ENCODE data around the gene CAMK1. TPM values are rescaled to one million over a fixed set of nuclear protein-coding genes. Genes with fewer than 3 reads are reported as not detected.

The CAMK1 gene
- total and polyA plus RNA-seq, 12 donors: 6.2 to 27.1 (median 9.4) TPM

DNA sequence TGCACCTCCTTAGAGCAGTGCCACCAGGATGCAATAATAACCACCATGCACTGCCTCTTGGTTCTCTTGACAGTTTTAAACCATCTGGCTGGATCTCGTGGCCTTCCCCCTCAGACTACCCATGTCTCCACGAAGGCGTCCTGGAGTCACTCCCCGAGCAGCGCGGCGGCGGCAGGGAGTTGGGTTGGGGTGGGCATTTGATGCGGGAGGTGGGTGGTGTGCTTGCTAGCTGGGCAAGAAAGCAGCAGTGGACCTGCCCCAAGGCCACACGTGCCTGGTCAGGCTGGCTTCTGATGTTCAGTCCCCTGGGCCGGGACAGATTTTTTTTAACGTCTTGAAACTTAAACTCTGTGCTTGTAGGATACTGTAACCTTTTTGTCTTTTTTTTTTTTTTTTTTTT, 36.4 kb upstream of the CAMK1 start:
- 90 to 91% methylated on average over 12 of the region's 12 CpGs for WGBS, 2 donors
- Histone ChIP-seq H3K27ac (no peak overlapping the region), H3K9me3 (no peaks in the 10 kb centered on the region), H3K4me3 (no peak overlapping the region), H3K36me3 (peaks cover 0 to 71% (median 45%) of the 10 kb centered on the region in 9 donors), H3K4me1 (peaks cover 6 to 26% (median 18%) of the 10 kb centered on the region in 9 donors), H3K27me3 (no peaks in the 10 kb centered on the region)
- no peak for DNase-seq
- intact Hi-C loops (cut with DNase I): no loop called here
- ATAC-seq: no peak
- TF ChIP-seq, protein P1, sequence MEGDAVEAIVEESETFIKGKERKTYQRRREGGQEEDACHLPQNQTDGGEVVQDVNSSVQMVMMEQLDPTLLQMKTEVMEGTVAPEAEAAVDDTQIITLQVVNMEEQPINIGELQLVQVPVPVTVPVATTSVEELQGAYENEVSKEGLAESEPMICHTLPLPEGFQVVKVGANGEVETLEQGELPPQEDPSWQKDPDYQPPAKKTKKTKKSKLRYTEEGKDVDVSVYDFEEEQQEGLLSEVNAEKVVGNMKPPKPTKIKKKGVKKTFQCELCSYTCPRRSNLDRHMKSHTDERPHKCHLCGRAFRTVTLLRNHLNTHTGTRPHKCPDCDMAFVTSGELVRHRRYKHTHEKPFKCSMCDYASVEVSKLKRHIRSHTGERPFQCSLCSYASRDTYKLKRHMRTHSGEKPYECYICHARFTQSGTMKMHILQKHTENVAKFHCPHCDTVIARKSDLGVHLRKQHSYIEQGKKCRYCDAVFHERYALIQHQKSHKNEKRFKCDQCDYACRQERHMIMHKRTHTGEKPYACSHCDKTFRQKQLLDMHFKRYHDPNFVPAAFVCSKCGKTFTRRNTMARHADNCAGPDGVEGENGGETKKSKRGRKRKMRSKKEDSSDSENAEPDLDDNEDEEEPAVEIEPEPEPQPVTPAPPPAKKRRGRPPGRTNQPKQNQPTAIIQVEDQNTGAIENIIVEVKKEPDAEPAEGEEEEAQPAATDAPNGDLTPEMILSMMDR (IDR thresholded peaks at IDR 0.05): no peak

DNA sequence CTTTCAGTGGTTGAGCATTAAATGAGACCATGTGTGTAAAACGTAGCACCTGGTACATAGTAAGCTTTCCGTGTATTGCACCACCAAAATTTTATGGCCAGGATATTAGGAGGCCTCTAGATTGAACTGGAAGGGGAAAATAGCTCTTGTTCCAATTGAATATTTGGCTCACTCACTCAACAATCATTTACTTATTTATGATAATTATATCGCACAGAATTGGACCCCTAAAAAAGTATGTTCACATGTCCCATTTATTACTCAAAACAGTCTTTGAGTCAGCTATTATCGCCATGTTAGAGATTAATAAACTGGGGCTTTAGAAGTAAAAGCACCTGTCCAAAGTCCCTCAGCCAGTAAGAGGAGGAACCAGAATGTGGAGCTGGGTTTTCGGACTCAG, 35.2 kb upstream of the CAMK1 start:
- no peaks in the 10 kb centered on the region for H3K9me3 ChIP-seq
- DNase-seq (no peak), ATAC-seq (no peak)
- H3K27me3 ChIP-seq: no peaks in the 10 kb centered on the region
- TF ChIP-seq, protein P1 (IDR thresholded peaks at IDR 0.05): no peak
- H3K4me1 ChIP-seq: peaks cover 0 to 17% (median 8%) of the 10 kb centered on the region in 9 donors
- peaks cover 5 to 83% (median 56%) of the 10 kb centered on the region in 9 donors for H3K36me3 ChIP-seq
- WGBS, 2 donors: 92 to 93% methylated on average over 5 of the region's 5 CpGs
- intact Hi-C loops (cut with DNase I): no loop called here
- no peak overlapping the region for H3K27ac ChIP-seq
- no peak overlapping the region for H3K4me3 ChIP-seq

DNA sequence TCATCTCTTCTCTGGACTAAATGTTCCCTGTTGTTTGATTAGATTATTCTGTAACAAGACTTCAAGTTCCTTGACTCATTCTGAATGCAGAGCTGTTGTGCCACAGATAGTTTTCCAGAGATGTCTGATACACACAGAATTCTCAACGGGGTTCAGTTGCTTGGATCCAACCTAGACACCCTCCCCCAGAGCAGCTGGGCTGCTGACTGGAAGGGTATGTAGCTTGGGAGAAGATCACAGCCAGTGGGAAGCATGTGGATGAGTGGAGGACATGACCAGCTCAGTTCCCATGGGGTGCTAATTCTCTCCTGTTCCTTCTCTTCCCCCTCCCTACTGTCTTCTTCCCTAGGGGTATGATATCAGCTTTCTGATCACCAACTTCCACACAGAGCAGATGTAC, 33.7 kb upstream of the CAMK1 start:
- peaks cover 5 to 98% (median 71%) of the 10 kb centered on the region in 9 donors for H3K36me3 ChIP-seq
- intact Hi-C loops (cut with DNase I): no loop called here
- peak overlapping the region in 9 of 10 donors; percentile 4 to 77 (median 60) for H3K27ac ChIP-seq
- no peak overlapping the region for H3K4me3 ChIP-seq
- no peaks in the 10 kb centered on the region for H3K9me3 ChIP-seq
- no peaks in the 10 kb centered on the region for H3K27me3 ChIP-seq
- DNase-seq (no peak), ATAC-seq (peak in 5 of 8 donors; percentile 16 to 63 (median 34))
- H3K4me1 ChIP-seq: peaks cover 0 to 11% (median 3%) of the 10 kb centered on the region in 9 donors
- TF ChIP-seq, protein P1 (IDR thresholded peaks at IDR 0.05): no peak
- WGBS, 2 donors: 73 to 74% methylated on average over 1 of the region's 1 CpG

DNA sequence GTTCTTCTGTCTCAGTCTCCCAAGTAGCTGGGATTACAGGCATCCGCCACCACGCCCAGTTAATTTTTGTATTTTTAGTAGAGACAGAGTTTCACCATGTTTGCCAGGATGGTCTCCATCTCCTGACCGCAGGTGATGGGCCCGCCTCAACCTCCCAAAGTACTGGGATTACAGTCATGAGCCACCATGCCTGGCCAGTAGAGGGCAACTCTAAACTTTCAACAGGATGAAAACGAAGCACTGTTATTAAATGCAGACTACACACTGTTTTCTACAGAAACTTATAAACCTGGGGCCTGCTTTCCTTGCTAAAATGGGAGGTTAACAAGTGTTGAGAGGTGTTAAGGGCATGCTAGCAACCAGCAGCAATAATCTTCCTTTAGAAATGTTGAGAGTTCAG, 30.8 kb upstream of the CAMK1 start:
- H3K27ac ChIP-seq: no peak overlapping the region
- no peaks in the 10 kb centered on the region for H3K9me3 ChIP-seq
- 86 to 90% methylated on average over 5 of the region's 5 CpGs for WGBS, 2 donors
- intact Hi-C loops (cut with DNase I): no loop called here
- H3K36me3 ChIP-seq: peaks cover 8 to 96% (median 70%) of the 10 kb centered on the region in 9 donors
- no peak for ATAC-seq
- H3K4me1 ChIP-seq: peaks cover 0 to 21% (median 8%) of the 10 kb centered on the region in 9 donors
- H3K27me3 ChIP-seq: no peaks in the 10 kb centered on the region
- DNase-seq: no peak
- TF ChIP-seq, protein P1 (IDR thresholded peaks at IDR 0.05): peak in 3 of 9 donors; percentile 11 to 22 (median 17)
- H3K4me3 ChIP-seq: no peak overlapping the region
